Esophagus (tissue), 2 donors: ENCODE measurements around the gene TACR2. TPM values are rescaled to one million over a fixed set of nuclear protein-coding genes. Genes with fewer than 3 reads are reported as not detected.

Experiments used
- H3K27ac ChIP-seq, 2 donors: one replicate each; pipeline ENCODE4 v1.5.1; 2013; ENCODE audit warnings: low read depth in 2 of 2, mild to moderate bottlenecking in 2 of 2, inconsistent platforms in 1 of 2, low read length in 1 of 2, moderate library complexity in 1 of 2
- H3K27me3 ChIP-seq, 2 donors: one replicate each; pipeline ENCODE4 v1.6.1; 2013; ENCODE audit warnings: low read length in 2 of 2, control low read depth in 1 of 2, mild to moderate bottlenecking in 1 of 2; ENCODE audit not compliant: insufficient read depth in 2 of 2, control insufficient read depth in 1 of 2
- H3K36me3 ChIP-seq, 2 donors: one replicate each; pipeline ENCODE4 v1.6.1; 2013; ENCODE audit warnings: low read length in 1 of 2; ENCODE audit not compliant: control insufficient read depth in 2 of 2, insufficient read depth in 2 of 2
- H3K4me1 ChIP-seq, 2 donors: one replicate each; pipeline ENCODE4 v1.6.1; 2013; ENCODE audit warnings: low read length in 1 of 2; ENCODE audit not compliant: control insufficient read depth in 2 of 2, insufficient read depth in 2 of 2
- H3K4me3 ChIP-seq, 2 donors: one replicate each; pipeline ENCODE4 v1.5.1; 2013; ENCODE audit warnings: low read length in 2 of 2, mild to moderate bottlenecking in 2 of 2, low read depth in 1 of 2, moderate library complexity in 1 of 2
- H3K9me3 ChIP-seq, 2 donors: one replicate each; pipeline ENCODE4 v1.6.1; 2013; ENCODE audit warnings: mild to moderate bottlenecking in 2 of 2, low read depth in 1 of 2, low read length in 1 of 2, moderate library complexity in 1 of 2; ENCODE audit not compliant: control insufficient read depth in 2 of 2, insufficient read depth in 1 of 2
- WGBS, 2 donors: extraction: QIAGEN DNeasy Blood & Tissue Kit; methylation state at CpG; one replicate each; pipeline ENCODE4 v1.1.7; 2013; 5-methylcytosine and 5-hydroxymethylcytosine counted together
- polyA plus RNA-seq, 2 donors: library from polyadenylated mRNA; stranded (reverse); fragments of 200-250 nt; gene quantifications; one replicate each; pipeline ENCODE4 v1.2.3, GENCODE V29; 2013
- donor health status: healthy with polysubstance abuse.
- donor health status: Bipolar disorder and iron deficiency.

Gene TACR2
- polyA plus RNA-seq, 2 donors: 5.8 to 9.6 TPM

- 68% methylated on average over 8 of the region's 8 CpGs for WGBS, 2 donors
- H3K4me3 ChIP-seq: no peak overlapping the region
- no peak overlapping the region for H3K27ac ChIP-seq
- H3K9me3 ChIP-seq: no peaks in the 10 kb centered on the region
- H3K36me3 ChIP-seq: peaks cover 0 to 15% of the 10 kb centered on the region in 2 donors
- H3K4me1 ChIP-seq: peaks cover 13 to 15% of the 10 kb centered on the region in 2 donors
- no peaks in the 10 kb centered on the region for H3K27me3 ChIP-seq
These were observed 42.5 kb upstream of the TACR2 start for GRCh38 chr10:69459101-69459790.

- Histone ChIP-seq H3K9me3 (no peaks in the 10 kb centered on the region), H3K36me3 (peaks cover 0 to 15% of the 10 kb centered on the region in 2 donors), H3K4me1 (peaks cover 13% of the 10 kb centered on the region in 2 donors), H3K27me3 (no peaks in the 10 kb centered on the region), H3K27ac (peak overlapping the region in 1 of 2 donors; percentile 56), H3K4me3 (no peak overlapping the region)
- 54 to 70% methylated on average over 10 of the region's 10 CpGs for WGBS, 2 donors
These were observed 41.8 kb upstream of the TACR2 start for GRCh38 chr10:69458430-69459100.

GRCh38 chr10:69457771-69458237 is 41.1 kb upstream of the TACR2 start:
- Histone ChIP-seq H3K27me3 (no peaks in the 10 kb centered on the region), H3K9me3 (no peaks in the 10 kb centered on the region), H3K4me1 (peaks cover 13% of the 10 kb centered on the region in 2 donors), H3K36me3 (peaks cover 0 to 15% of the 10 kb centered on the region in 2 donors), H3K4me3 (no peak overlapping the region), H3K27ac (peak overlapping the region; percentile 31 to 38)
- 76 to 79% methylated on average over 5 of the region's 5 CpGs for WGBS, 2 donors

GRCh38 chr10:69456880-69457693 is 40.4 kb upstream of the TACR2 start:
- no peaks in the 10 kb centered on the region for H3K27me3 ChIP-seq
- 79 to 86% methylated on average over 8 of the region's 8 CpGs for WGBS, 2 donors
- no peak overlapping the region for H3K4me3 ChIP-seq
- no peak overlapping the region for H3K27ac ChIP-seq
- H3K4me1 ChIP-seq: peaks cover 14 to 19% of the 10 kb centered on the region in 2 donors
- peaks cover 0 to 15% of the 10 kb centered on the region in 2 donors for H3K36me3 ChIP-seq
- no peaks in the 10 kb centered on the region for H3K9me3 ChIP-seq

- Histone ChIP-seq H3K9me3 (no peaks in the 10 kb centered on the region), H3K4me3 (no peak overlapping the region), H3K27me3 (no peaks in the 10 kb centered on the region), H3K36me3 (peaks cover 0 to 11% of the 10 kb centered on the region in 2 donors), H3K4me1 (peaks cover 17 to 21% of the 10 kb centered on the region in 2 donors), H3K27ac (no peak overlapping the region)
- WGBS, 2 donors: 85 to 88% methylated on average over 10 of the region's 10 CpGs
These were observed 38.5 kb upstream of the TACR2 start for GRCh38 chr10:69455006-69455763.

GRCh38 chr10:69453795-69454194 is 37.1 kb upstream of the TACR2 start:
- H3K4me1 ChIP-seq: peaks cover 15 to 19% of the 10 kb centered on the region in 2 donors
- H3K27ac ChIP-seq: peak overlapping the region in 1 of 2 donors; percentile 33
- no peak overlapping the region for H3K4me3 ChIP-seq

GRCh38 chr10:69452676-69453415 is 36.1 kb upstream of the TACR2 start:
- no peaks in the 10 kb centered on the region for H3K27me3 ChIP-seq
- H3K27ac ChIP-seq: peak overlapping the region; percentile 2 to 20
- 84% methylated on average over 6 of the region's 6 CpGs for WGBS, 2 donors
- H3K9me3 ChIP-seq: no peaks in the 10 kb centered on the region
- peaks cover 0 to 10% of the 10 kb centered on the region in 2 donors for H3K36me3 ChIP-seq
- H3K4me3 ChIP-seq: peak overlapping the region in 1 of 2 donors; percentile 67
- H3K4me1 ChIP-seq: peaks cover 8 to 18% of the 10 kb centered on the region in 2 donors

More at GRCh38 chr10:69453795-69454194, 37.1 kb upstream of the TACR2 start:
- Histone ChIP-seq H3K27me3 (no peaks in the 10 kb centered on the region), H3K36me3 (peaks cover 0 to 10% of the 10 kb centered on the region in 2 donors), H3K9me3 (no peaks in the 10 kb centered on the region)

- Histone ChIP-seq H3K36me3 (peaks cover 0 to 4% of the 10 kb centered on the region in 2 donors), H3K27me3 (no peaks in the 10 kb centered on the region), H3K9me3 (no peaks in the 10 kb centered on the region), H3K27ac (peak overlapping the region; percentile 69 to 91), H3K4me3 (peak overlapping the region; percentile 64 to 67), H3K4me1 (peaks cover 7 to 15% of the 10 kb centered on the region in 2 donors)
- 8 to 10% methylated on average over 38 of the region's 38 CpGs for WGBS, 2 donors
These were observed 35.1 kb upstream of the TACR2 start for GRCh38 chr10:69451784-69452251.
